ENCODE results near the gene FFAR1.

DNA sequence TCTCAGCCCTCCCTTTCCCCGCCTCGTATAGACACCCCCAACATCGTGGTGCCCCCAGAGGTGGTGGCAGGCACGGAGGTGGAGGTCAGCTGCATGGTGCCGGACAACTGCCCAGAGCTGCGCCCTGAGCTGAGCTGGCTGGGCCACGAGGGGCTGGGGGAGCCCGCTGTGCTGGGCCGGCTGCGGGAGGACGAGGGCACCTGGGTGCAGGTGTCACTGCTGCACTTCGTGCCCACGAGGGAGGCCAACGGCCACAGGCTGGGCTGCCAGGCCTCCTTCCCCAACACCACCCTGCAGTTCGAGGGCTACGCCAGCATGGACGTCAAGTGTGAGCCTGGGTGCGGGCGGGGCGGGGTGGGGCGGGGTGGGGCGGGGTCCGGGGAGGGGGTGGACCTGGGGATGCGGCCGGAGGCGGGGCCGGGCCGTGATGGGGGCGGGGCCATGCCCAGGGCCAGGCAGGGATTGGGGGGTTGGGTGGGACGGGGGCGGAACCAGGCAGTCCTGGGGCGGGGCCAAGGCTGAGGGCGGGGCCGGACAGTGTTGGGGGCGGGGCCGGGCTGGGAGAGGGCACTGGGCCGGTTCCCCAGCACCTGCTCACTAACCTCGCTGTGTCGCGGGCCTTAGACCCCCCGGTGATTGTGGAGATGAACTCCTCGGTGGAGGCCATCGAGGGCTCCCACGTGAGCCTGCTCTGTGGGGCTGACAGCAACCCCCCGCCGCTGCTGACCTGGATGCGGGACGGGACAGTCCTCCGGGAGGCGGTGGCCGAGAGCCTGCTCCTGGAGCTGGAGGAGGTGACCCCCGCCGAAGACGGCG, 48.0 kb upstream of the FFAR1 start:
- TF ChIP-seq, protein P1, sequence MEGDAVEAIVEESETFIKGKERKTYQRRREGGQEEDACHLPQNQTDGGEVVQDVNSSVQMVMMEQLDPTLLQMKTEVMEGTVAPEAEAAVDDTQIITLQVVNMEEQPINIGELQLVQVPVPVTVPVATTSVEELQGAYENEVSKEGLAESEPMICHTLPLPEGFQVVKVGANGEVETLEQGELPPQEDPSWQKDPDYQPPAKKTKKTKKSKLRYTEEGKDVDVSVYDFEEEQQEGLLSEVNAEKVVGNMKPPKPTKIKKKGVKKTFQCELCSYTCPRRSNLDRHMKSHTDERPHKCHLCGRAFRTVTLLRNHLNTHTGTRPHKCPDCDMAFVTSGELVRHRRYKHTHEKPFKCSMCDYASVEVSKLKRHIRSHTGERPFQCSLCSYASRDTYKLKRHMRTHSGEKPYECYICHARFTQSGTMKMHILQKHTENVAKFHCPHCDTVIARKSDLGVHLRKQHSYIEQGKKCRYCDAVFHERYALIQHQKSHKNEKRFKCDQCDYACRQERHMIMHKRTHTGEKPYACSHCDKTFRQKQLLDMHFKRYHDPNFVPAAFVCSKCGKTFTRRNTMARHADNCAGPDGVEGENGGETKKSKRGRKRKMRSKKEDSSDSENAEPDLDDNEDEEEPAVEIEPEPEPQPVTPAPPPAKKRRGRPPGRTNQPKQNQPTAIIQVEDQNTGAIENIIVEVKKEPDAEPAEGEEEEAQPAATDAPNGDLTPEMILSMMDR (optimal IDR thresholded peaks at IDR 0.05 in 1 of 3, IDR thresholded peaks at IDR 0.05 in 1 of 3, conservative IDR thresholded peaks at IDR 0.05 in 1 of 3; ENCODE audit: extremely low read depth in 1 of 3, insufficient read depth in 2 of 3, low read length in 3 of 3) = no peak
- no peak for TF ChIP-seq EZH2 (IDR thresholded peaks at IDR 0.05; ENCODE audit: low read length)

Measured in keratinocyte (primary cell).